ENCODE results near the gene SKAP2. TPM values are rescaled to one million over a fixed set of nuclear protein-coding genes. Genes with fewer than 3 reads are reported as not detected.

The SKAP2 gene
- polyA plus RNA-seq, 1 donor (not counting 4 experiments of a cell fraction or from before 2014, with no cell fraction given), result 15.0 TPM

- H3K4me2 ChIP-seq (ENCODE audit: control insufficient read depth, extremely low read depth, insufficient read depth, low read depth, low read length), result no peak overlapping the region
- H3K27ac ChIP-seq (ENCODE audit: control insufficient read depth, insufficient read depth, low read length), result no peak overlapping the region
- no peaks in the 10 kb centered on the region for H3K79me2 ChIP-seq (ENCODE audit: control insufficient read depth, insufficient read depth, low read length)
- no peaks in the 10 kb centered on the region for H3K9me1 ChIP-seq (ENCODE audit: control insufficient read depth, extremely low read depth, insufficient read depth, low read length)
- no peaks in the 10 kb centered on the region for H3K27me3 ChIP-seq (ENCODE audit: control insufficient read depth, extremely low read depth, insufficient read depth, low read length)
- H3K4me3 ChIP-seq (ENCODE audit: control insufficient read depth in 2 of 3, extremely low read depth in 1 of 3, insufficient read depth in 2 of 3, low read depth in 1 of 3, low read length in 3 of 3), result no peak overlapping the region
- H3K4me1 ChIP-seq (ENCODE audit: control insufficient read depth, extremely low read depth, insufficient read depth, low read length), result no peaks in the 10 kb centered on the region
- no peak overlapping the region for H3K9ac ChIP-seq (ENCODE audit: control insufficient read depth, extremely low read depth, insufficient read depth, low read length)
- H4K20me1 ChIP-seq (ENCODE audit: control insufficient read depth, extremely low read depth, insufficient read depth, low read length), result no peaks in the 10 kb centered on the region
- no peak overlapping the region for H2AFZ ChIP-seq (ENCODE audit: control insufficient read depth, low read length)
- FAIRE-seq, result no peak
- no peaks in the 10 kb centered on the region for H3K9me3 ChIP-seq (ENCODE audit: control insufficient read depth, low read depth, low read length)
- DNase-seq (ENCODE audit: low read depth, low spot score), result no peak
- dilution Hi-C loops (cut with MboI; ENCODE audit: extremely low pct_ligation_motif_present, low sequenced_read_pairs), result no loop called here
- TF ChIP-seq EZH2 (IDR thresholded peaks at IDR 0.05; ENCODE audit: low read length), result no peak
- TF ChIP-seq, protein P1, sequence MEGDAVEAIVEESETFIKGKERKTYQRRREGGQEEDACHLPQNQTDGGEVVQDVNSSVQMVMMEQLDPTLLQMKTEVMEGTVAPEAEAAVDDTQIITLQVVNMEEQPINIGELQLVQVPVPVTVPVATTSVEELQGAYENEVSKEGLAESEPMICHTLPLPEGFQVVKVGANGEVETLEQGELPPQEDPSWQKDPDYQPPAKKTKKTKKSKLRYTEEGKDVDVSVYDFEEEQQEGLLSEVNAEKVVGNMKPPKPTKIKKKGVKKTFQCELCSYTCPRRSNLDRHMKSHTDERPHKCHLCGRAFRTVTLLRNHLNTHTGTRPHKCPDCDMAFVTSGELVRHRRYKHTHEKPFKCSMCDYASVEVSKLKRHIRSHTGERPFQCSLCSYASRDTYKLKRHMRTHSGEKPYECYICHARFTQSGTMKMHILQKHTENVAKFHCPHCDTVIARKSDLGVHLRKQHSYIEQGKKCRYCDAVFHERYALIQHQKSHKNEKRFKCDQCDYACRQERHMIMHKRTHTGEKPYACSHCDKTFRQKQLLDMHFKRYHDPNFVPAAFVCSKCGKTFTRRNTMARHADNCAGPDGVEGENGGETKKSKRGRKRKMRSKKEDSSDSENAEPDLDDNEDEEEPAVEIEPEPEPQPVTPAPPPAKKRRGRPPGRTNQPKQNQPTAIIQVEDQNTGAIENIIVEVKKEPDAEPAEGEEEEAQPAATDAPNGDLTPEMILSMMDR (optimal IDR thresholded peaks at IDR 0.05 in 1 of 3, IDR thresholded peaks at IDR 0.05 in 1 of 3, conservative IDR thresholded peaks at IDR 0.05 in 1 of 3; ENCODE audit: extremely low read depth in 1 of 3, insufficient read depth in 2 of 3, low read length in 3 of 3), result no peak
- H3K36me3 ChIP-seq (ENCODE audit: control insufficient read depth in 2 of 2, extremely low read depth in 1 of 2, insufficient read depth in 2 of 2, low read length in 2 of 2), result no peaks in the 10 kb centered on the region
Measured at GRCh38 chr7:26698194-26698593, 166.2 kb downstream of the SKAP2 start.

- Histone ChIP-seq H3K27ac (ENCODE audit: control insufficient read depth, insufficient read depth, low read length) (no peak overlapping the region), H3K9me3 (ENCODE audit: control insufficient read depth, low read depth, low read length) (no peaks in the 10 kb centered on the region), H3K4me1 (ENCODE audit: control insufficient read depth, extremely low read depth, insufficient read depth, low read length) (peaks cover 9% of the 10 kb centered on the region), H3K9ac (ENCODE audit: control insufficient read depth, extremely low read depth, insufficient read depth, low read length) (no peak overlapping the region), H3K4me3 (ENCODE audit: control insufficient read depth in 2 of 3, extremely low read depth in 1 of 3, insufficient read depth in 2 of 3, low read depth in 1 of 3, low read length in 3 of 3) (no peak overlapping the region), H4K20me1 (ENCODE audit: control insufficient read depth, extremely low read depth, insufficient read depth, low read length) (no peaks in the 10 kb centered on the region), H3K27me3 (ENCODE audit: control insufficient read depth, extremely low read depth, insufficient read depth, low read length) (no peaks in the 10 kb centered on the region), H3K36me3 (ENCODE audit: control insufficient read depth in 2 of 2, extremely low read depth in 1 of 2, insufficient read depth in 2 of 2, low read length in 2 of 2) (no peaks in the 10 kb centered on the region), H3K79me2 (ENCODE audit: control insufficient read depth, insufficient read depth, low read length) (no peaks in the 10 kb centered on the region), H2AFZ (ENCODE audit: control insufficient read depth, low read length) (no peak overlapping the region), H3K4me2 (ENCODE audit: control insufficient read depth, extremely low read depth, insufficient read depth, low read depth, low read length) (no peak overlapping the region), H3K9me1 (ENCODE audit: control insufficient read depth, extremely low read depth, insufficient read depth, low read length) (no peaks in the 10 kb centered on the region)
- no peak for FAIRE-seq
- dilution Hi-C loops (cut with MboI; ENCODE audit: extremely low pct_ligation_motif_present, low sequenced_read_pairs), result no loop called here
- DNase-seq (ENCODE audit: low read depth, low spot score), result no peak
- TF ChIP-seq, protein P1 (optimal IDR thresholded peaks at IDR 0.05 in 1 of 3, IDR thresholded peaks at IDR 0.05 in 1 of 3, conservative IDR thresholded peaks at IDR 0.05 in 1 of 3; ENCODE audit: extremely low read depth in 1 of 3, insufficient read depth in 2 of 3, low read length in 3 of 3), result no peak
- no peak for TF ChIP-seq EZH2 (IDR thresholded peaks at IDR 0.05; ENCODE audit: low read length)
Measured at GRCh38 chr7:26696978-26697377, 167.4 kb downstream of the SKAP2 start.

Measured in keratinocyte (primary cell).